Progenitor cell of endocrine pancreas (in vitro differentiated cells): ENCODE results near the gene FAM9C. TPM values are rescaled to one million over a fixed set of nuclear protein-coding genes. Genes with fewer than 3 reads are reported as not detected.

Experiments used
- DNase-seq: peaks from one replicate; pipeline ENCODE4 v3.0.0; 2021; ENCODE audit warnings: low spot score; ENCODE audit not compliant: unreplicated experiment
- H3K27ac Mint-ChIP-seq: 2 replicates; pipeline ENCODE4 v1.8.0; 2021; ENCODE audit warnings: mild to moderate bottlenecking, moderate library complexity, mixed read lengths
- H3K27me3 Mint-ChIP-seq: 2 replicates; pipeline ENCODE4 v1.8.0; 2021; ENCODE audit warnings: mixed read lengths
- H3K36me3 Mint-ChIP-seq: 2 replicates; pipeline ENCODE4 v1.8.0; 2022; ENCODE audit warnings: mixed read lengths; ENCODE audit not compliant: insufficient read depth
- H3K4me1 Mint-ChIP-seq: 2 replicates; pipeline ENCODE4 v1.8.0; 2021; ENCODE audit warnings: low read depth, mixed read lengths
- H3K4me3 Mint-ChIP-seq: 2 replicates; pipeline ENCODE4 v1.8.0; 2021; ENCODE audit warnings: low read depth, mild to moderate bottlenecking, moderate library complexity, mixed read lengths
- H3K9me3 Mint-ChIP-seq: 2 replicates; pipeline ENCODE4 v1.8.0; 2021; ENCODE audit warnings: low read depth, mixed read lengths
- CTCF ChIP-seq: fragments of 200-600 bp; sonication (generic); IDR thresholded peaks from one replicate; pipeline ENCODE4 v1.5.0; 2021; ENCODE audit warnings: antibody characterized with exemption, mild to moderate bottlenecking; ENCODE audit not compliant: unreplicated experiment
- total RNA-seq: library from RNA; stranded (reverse); gene quantifications from 2 replicates; pipeline ENCODE4 v1.2.1, GENCODE V29; 2021

The FAM9C gene
- total RNA-seq, 1 donor from 2014 or later, result not detected

GRCh38 chrX:13007519-13008188, 36.8 kb downstream of the FAM9C start:
- peaks cover 8% of the 10 kb centered on the region for H3K9me3 Mint-ChIP-seq
- no peak for TF ChIP-seq CTCF
- H3K27me3 Mint-ChIP-seq, result no peaks in the 10 kb centered on the region
- no peaks in the 10 kb centered on the region for H3K36me3 Mint-ChIP-seq
- no peak for DNase-seq
- H3K4me1 Mint-ChIP-seq, result peaks cover 6% of the 10 kb centered on the region
- H3K4me3 Mint-ChIP-seq, result no peak overlapping the region
- no peak overlapping the region for H3K27ac Mint-ChIP-seq

- Mint-ChIP-seq H3K9me3 (peaks cover 8% of the 10 kb centered on the region), H3K4me1 (peaks cover 6% of the 10 kb centered on the region), H3K36me3 (no peaks in the 10 kb centered on the region), H3K27me3 (no peaks in the 10 kb centered on the region), H3K27ac (no peak overlapping the region), H3K4me3 (no peak overlapping the region)
- no peak for TF ChIP-seq CTCF
- DNase-seq, result no peak
Measured at GRCh38 chrX:13005661-13006473, 38.6 kb downstream of the FAM9C start.

- peaks cover 16% of the 10 kb centered on the region for H3K4me1 Mint-ChIP-seq
- H3K4me3 Mint-ChIP-seq, result no peak overlapping the region
- DNase-seq, result no peak
- no peaks in the 10 kb centered on the region for H3K36me3 Mint-ChIP-seq
- TF ChIP-seq CTCF, result no peak
- peaks cover 3% of the 10 kb centered on the region for H3K9me3 Mint-ChIP-seq
- no peak overlapping the region for H3K27ac Mint-ChIP-seq
- no peaks in the 10 kb centered on the region for H3K27me3 Mint-ChIP-seq
Measured at GRCh38 chrX:13001961-13002671, 42.3 kb downstream of the FAM9C start.

GRCh38 chrX:13001097-13001496, 43.3 kb downstream of the FAM9C start:
- DNase-seq, result no peak
- no peaks in the 10 kb centered on the region for H3K36me3 Mint-ChIP-seq
- no peak overlapping the region for H3K4me3 Mint-ChIP-seq
- peaks cover 7% of the 10 kb centered on the region for H3K9me3 Mint-ChIP-seq
- H3K27me3 Mint-ChIP-seq, result no peaks in the 10 kb centered on the region
- peaks cover 20% of the 10 kb centered on the region for H3K4me1 Mint-ChIP-seq
- TF ChIP-seq CTCF, result no peak
- H3K27ac Mint-ChIP-seq, result no peak overlapping the region

- peaks cover 12% of the 10 kb centered on the region for H3K9me3 Mint-ChIP-seq
- no peaks in the 10 kb centered on the region for H3K27me3 Mint-ChIP-seq
- no peak overlapping the region for H3K27ac Mint-ChIP-seq
Measured at GRCh38 chrX:13000301-13000811, 44.1 kb downstream of the FAM9C start.

More at GRCh38 chrX:13000301-13000811, 44.1 kb downstream of the FAM9C start:
- Mint-ChIP-seq H3K36me3 (no peaks in the 10 kb centered on the region), H3K4me3 (no peak overlapping the region), H3K4me1 (peaks cover 23% of the 10 kb centered on the region)
- no peak for TF ChIP-seq CTCF
- no peak for DNase-seq
